CD4-positive, alpha-beta T cell treated with Interferon alpha-2 for 1 hour (primary cell): Measurements from ENCODE around the gene MICAL3.
A peak's percentile ranks its signal among the peaks of the same experiment; 100 is the strongest.

Experiments
- DNase-seq, 2 donors: peaks; one replicate each; pipeline ENCODE4 v3.0.0-alpha.2; 2020 to 2022

The MICAL3 gene

GRCh38 chr22:17966403-17966717, 58.0 kb downstream of the MICAL3 start:
- DNase-seq = no peak

- no peak for DNase-seq
These were observed 58.6 kb downstream of the MICAL3 start for GRCh38 chr22:17965538-17966402.

- DNase-seq = peak in 1 of 2 donors; percentile 14
These were observed 59.7 kb downstream of the MICAL3 start for GRCh38 chr22:17964643-17965042.

GRCh38 chr22:17964156-17964555, 60.2 kb downstream of the MICAL3 start:
- DNase-seq = no peak

- no peak for DNase-seq
These were observed 61.3 kb downstream of the MICAL3 start for GRCh38 chr22:17963015-17963414.

- no peak for DNase-seq
These were observed 62.2 kb downstream of the MICAL3 start for GRCh38 chr22:17962168-17962567.

- DNase-seq = no peak
These were observed 63.0 kb downstream of the MICAL3 start for GRCh38 chr22:17961446-17961729.

- no peak for DNase-seq
These were observed 63.5 kb downstream of the MICAL3 start for GRCh38 chr22:17960695-17961445.

GRCh38 chr22:17960011-17960410, 64.3 kb downstream of the MICAL3 start:
- no peak for DNase-seq

GRCh38 chr22:17958166-17958565, 66.2 kb downstream of the MICAL3 start:
- DNase-seq = no peak

- no peak for DNase-seq
These were observed 66.7 kb downstream of the MICAL3 start for GRCh38 chr22:17957693-17958092.

GRCh38 chr22:17957204-17957603, 67.2 kb downstream of the MICAL3 start:
- DNase-seq = no peak

GRCh38 chr22:17956630-17957029, 67.7 kb downstream of the MICAL3 start:
- no peak for DNase-seq

- DNase-seq = no peak
These were observed 68.6 kb downstream of the MICAL3 start for GRCh38 chr22:17955590-17956379.

GRCh38 chr22:17954860-17955587, 69.3 kb downstream of the MICAL3 start:
- DNase-seq = no peak

GRCh38 chr22:17954200-17954859, 70.0 kb downstream of the MICAL3 start:
- no peak for DNase-seq

GRCh38 chr22:17953147-17953546, 71.2 kb downstream of the MICAL3 start:
- no peak for DNase-seq

- DNase-seq = no peak
These were observed 72.0 kb downstream of the MICAL3 start for GRCh38 chr22:17952273-17952801.

- DNase-seq = no peak
These were observed 73.0 kb downstream of the MICAL3 start for GRCh38 chr22:17951315-17951714.

- DNase-seq = no peak
These were observed 73.6 kb downstream of the MICAL3 start for GRCh38 chr22:17950651-17951214.

- no peak for DNase-seq
These were observed 74.5 kb downstream of the MICAL3 start for GRCh38 chr22:17949642-17950473.
